Progenitor cell of endocrine pancreas (in vitro differentiated cells): ENCODE measurements around the gene GALNTL6. TPM values are rescaled to one million over a fixed set of nuclear protein-coding genes. Genes with fewer than 3 reads are reported as not detected.

Experiments used
- DNase-seq: peaks from one replicate; pipeline ENCODE4 v3.0.0; 2021; ENCODE audit warnings: low spot score; ENCODE audit not compliant: unreplicated experiment
- H3K27ac Mint-ChIP-seq: 2 replicates; pipeline ENCODE4 v1.8.0; 2021; ENCODE audit warnings: mild to moderate bottlenecking, moderate library complexity, mixed read lengths
- H3K27me3 Mint-ChIP-seq: 2 replicates; pipeline ENCODE4 v1.8.0; 2021; ENCODE audit warnings: mixed read lengths
- H3K36me3 Mint-ChIP-seq: 2 replicates; pipeline ENCODE4 v1.8.0; 2022; ENCODE audit warnings: mixed read lengths; ENCODE audit not compliant: insufficient read depth
- H3K4me1 Mint-ChIP-seq: 2 replicates; pipeline ENCODE4 v1.8.0; 2021; ENCODE audit warnings: low read depth, mixed read lengths
- H3K4me3 Mint-ChIP-seq: 2 replicates; pipeline ENCODE4 v1.8.0; 2021; ENCODE audit warnings: low read depth, mild to moderate bottlenecking, moderate library complexity, mixed read lengths
- H3K9me3 Mint-ChIP-seq: 2 replicates; pipeline ENCODE4 v1.8.0; 2021; ENCODE audit warnings: low read depth, mixed read lengths
- total RNA-seq: library from RNA; stranded (reverse); gene quantifications from 2 replicates; pipeline ENCODE4 v1.2.1, GENCODE V29; 2021
- TF ChIP-seq, protein P1 (sequence below): fragments of 200-600 bp; sonication (generic); IDR thresholded peaks from one replicate; pipeline ENCODE4 v1.5.0; 2021; ENCODE audit warnings: antibody characterized with exemption, mild to moderate bottlenecking; ENCODE audit not compliant: unreplicated experiment

GALNTL6 gene
- total RNA-seq, 1 donor from 2014 or later, result 0.14 TPM

GRCh38 chr4:172035562-172035961 lies 222.4 kb downstream of the GALNTL6 start:
- TF ChIP-seq, protein P1, sequence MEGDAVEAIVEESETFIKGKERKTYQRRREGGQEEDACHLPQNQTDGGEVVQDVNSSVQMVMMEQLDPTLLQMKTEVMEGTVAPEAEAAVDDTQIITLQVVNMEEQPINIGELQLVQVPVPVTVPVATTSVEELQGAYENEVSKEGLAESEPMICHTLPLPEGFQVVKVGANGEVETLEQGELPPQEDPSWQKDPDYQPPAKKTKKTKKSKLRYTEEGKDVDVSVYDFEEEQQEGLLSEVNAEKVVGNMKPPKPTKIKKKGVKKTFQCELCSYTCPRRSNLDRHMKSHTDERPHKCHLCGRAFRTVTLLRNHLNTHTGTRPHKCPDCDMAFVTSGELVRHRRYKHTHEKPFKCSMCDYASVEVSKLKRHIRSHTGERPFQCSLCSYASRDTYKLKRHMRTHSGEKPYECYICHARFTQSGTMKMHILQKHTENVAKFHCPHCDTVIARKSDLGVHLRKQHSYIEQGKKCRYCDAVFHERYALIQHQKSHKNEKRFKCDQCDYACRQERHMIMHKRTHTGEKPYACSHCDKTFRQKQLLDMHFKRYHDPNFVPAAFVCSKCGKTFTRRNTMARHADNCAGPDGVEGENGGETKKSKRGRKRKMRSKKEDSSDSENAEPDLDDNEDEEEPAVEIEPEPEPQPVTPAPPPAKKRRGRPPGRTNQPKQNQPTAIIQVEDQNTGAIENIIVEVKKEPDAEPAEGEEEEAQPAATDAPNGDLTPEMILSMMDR, result no peak
- H3K27ac Mint-ChIP-seq, result no peak overlapping the region
- H3K36me3 Mint-ChIP-seq, result no peaks in the 10 kb centered on the region

DNA sequence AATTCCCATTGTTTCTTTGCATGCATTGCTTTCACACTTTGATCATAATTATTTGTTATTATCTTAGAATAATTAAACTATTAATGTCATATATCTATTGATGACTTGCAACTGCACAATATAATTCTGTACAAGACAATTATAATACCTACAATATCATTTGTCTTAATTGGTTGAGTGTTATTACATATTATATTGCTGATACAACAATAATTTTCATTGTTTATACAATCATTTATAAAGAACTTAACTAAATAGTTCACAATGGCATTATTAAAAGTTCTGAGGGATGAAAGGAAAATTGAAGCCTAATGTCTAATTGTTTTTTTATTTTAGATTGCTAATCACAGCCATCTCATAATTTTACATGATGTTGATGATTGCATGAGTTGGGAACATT lies 227.6 kb downstream of the GALNTL6 start:
- Mint-ChIP-seq H3K27ac (no peak overlapping the region), H3K27me3 (no peaks in the 10 kb centered on the region), H3K4me1 (peaks cover 10% of the 10 kb centered on the region), H3K9me3 (no peaks in the 10 kb centered on the region), H3K36me3 (no peaks in the 10 kb centered on the region), H3K4me3 (no peak overlapping the region)
- TF ChIP-seq, protein P1, result no peak
- DNase-seq, result no peak

More at GRCh38 chr4:172035562-172035961, 222.4 kb downstream of the GALNTL6 start:
- H3K27me3 Mint-ChIP-seq, result no peaks in the 10 kb centered on the region
- no peak overlapping the region for H3K4me3 Mint-ChIP-seq
- peaks cover 6% of the 10 kb centered on the region for H3K4me1 Mint-ChIP-seq
- no peaks in the 10 kb centered on the region for H3K9me3 Mint-ChIP-seq
- no peak for DNase-seq

DNA sequence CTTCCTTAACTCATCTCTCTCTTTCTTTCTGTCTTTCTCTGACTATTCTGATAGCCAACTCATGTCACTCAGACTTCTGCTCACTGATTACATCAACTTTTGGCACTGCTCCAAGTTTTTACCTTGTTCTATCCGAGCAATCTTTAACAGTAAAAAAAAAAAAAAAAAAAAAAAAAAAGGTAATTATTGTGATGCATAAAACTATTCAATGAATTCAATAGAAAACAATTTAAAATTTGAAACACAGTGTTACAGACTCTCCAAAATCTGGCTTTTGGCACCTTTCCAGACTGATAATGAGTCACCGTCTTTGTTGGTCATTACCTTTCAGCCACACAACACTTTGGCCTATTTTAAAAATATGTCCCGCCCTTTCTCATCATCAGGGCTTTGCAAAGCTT lies 229.5 kb downstream of the GALNTL6 start:
- Mint-ChIP-seq H3K4me1 (peaks cover 16% of the 10 kb centered on the region), H3K4me3 (no peak overlapping the region), H3K27ac (no peak overlapping the region), H3K9me3 (no peaks in the 10 kb centered on the region), H3K36me3 (no peaks in the 10 kb centered on the region), H3K27me3 (no peaks in the 10 kb centered on the region)
- TF ChIP-seq, protein P1, result no peak
- no peak for DNase-seq

DNA sequence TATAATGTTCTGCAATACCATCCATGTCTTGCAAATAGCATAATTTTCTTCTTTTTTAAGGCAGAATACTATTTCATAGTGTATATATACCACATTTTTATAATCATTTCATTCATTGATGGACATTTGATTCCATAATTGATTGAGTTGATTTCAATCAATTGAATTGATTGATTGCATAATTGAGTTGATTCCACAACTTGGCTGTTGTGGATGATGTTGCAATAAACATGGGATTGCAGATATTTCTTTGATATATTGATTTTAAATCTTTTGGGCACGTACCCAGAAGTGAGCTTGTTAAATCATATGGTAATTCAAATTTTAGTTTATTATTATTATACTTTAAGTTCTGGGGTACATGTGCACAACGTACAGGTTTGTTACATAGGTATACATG lies 232.8 kb downstream of the GALNTL6 start:
- H3K4me3 Mint-ChIP-seq, result no peak overlapping the region
- DNase-seq, result no peak
- no peaks in the 10 kb centered on the region for H3K9me3 Mint-ChIP-seq
- H3K36me3 Mint-ChIP-seq, result no peaks in the 10 kb centered on the region
- no peaks in the 10 kb centered on the region for H3K27me3 Mint-ChIP-seq
- H3K4me1 Mint-ChIP-seq, result peaks cover 26% of the 10 kb centered on the region
- no peak overlapping the region for H3K27ac Mint-ChIP-seq
- TF ChIP-seq, protein P1, result no peak

GRCh38 chr4:172048666-172049065 lies 235.5 kb downstream of the GALNTL6 start:
- Mint-ChIP-seq H3K9me3 (peaks cover 3% of the 10 kb centered on the region), H3K36me3 (no peaks in the 10 kb centered on the region), H3K27me3 (no peaks in the 10 kb centered on the region), H3K4me3 (no peak overlapping the region), H3K27ac (no peak overlapping the region), H3K4me1 (peaks cover 22% of the 10 kb centered on the region)
- TF ChIP-seq, protein P1, result no peak
- no peak for DNase-seq
